ENCODE data around the gene NBEAL2. TPM values are rescaled to one million over a fixed set of nuclear protein-coding genes. Genes with fewer than 3 reads are reported as not detected.

The NBEAL2 gene
- total RNA-seq (2014; rRNA removed; shearing (Covaris generic)), result 0.53 and 2.0 TPM in 2 replicates

- DNase-seq (ENCODE audit: low read depth in 1 of 2, low spot score in 2 of 2), result peak; percentile 76 to 92
- H3K9me3 ChIP-seq (replicated peaks), result no peaks in the 10 kb centered on the region
- H3K4me1 ChIP-seq (replicated peaks), result peaks cover 23% of the 10 kb centered on the region
- H3K4me3 ChIP-seq, result peak within 1 kb of the TSS; percentile 48
- H3K36me3 ChIP-seq, result peaks cover 10% of the 10 kb centered on the region
- no peak within 1 kb of the TSS for H3K27ac ChIP-seq
- H3K27me3 ChIP-seq (replicated peaks), result no peaks in the 10 kb centered on the region
These were observed at the start of gene NBEAL2 for GRCh38 chr3:46978985-46979944. NBEAL2 (plus strand) TSS chr3:46979666; CDS start chr3:46979862, 196 bp downstream.

- H3K27ac ChIP-seq, result no peak overlapping the region
- H3K9me3 ChIP-seq (replicated peaks), result no peaks in the 10 kb centered on the region
- H3K4me1 ChIP-seq (replicated peaks), result peaks cover 41% of the 10 kb centered on the region
- no peak overlapping the region for H3K4me3 ChIP-seq
- no peaks in the 10 kb centered on the region for H3K27me3 ChIP-seq (replicated peaks)
- DNase-seq (ENCODE audit: low read depth in 1 of 2, low spot score in 2 of 2), result no peak
- peaks cover 44% of the 10 kb centered on the region for H3K36me3 ChIP-seq
These were observed 49.1 kb upstream of the NBEAL2 start for GRCh38 chr3:46930166-46930944.

- DNase-seq (ENCODE audit: low read depth in 1 of 2, low spot score in 2 of 2), result no peak
- H3K4me3 ChIP-seq, result no peak overlapping the region
- H3K27me3 ChIP-seq (replicated peaks), result no peaks in the 10 kb centered on the region
- H3K4me1 ChIP-seq (replicated peaks), result peaks cover 47% of the 10 kb centered on the region
- H3K9me3 ChIP-seq (replicated peaks), result no peaks in the 10 kb centered on the region
- no peak overlapping the region for H3K27ac ChIP-seq
- H3K36me3 ChIP-seq, result peaks cover 43% of the 10 kb centered on the region
These were observed 48.5 kb upstream of the NBEAL2 start for GRCh38 chr3:46930945-46931403.

GRCh38 chr3:46931631-46932331, 47.7 kb upstream of the NBEAL2 start:
- Histone ChIP-seq H3K36me3 (peaks cover 44% of the 10 kb centered on the region), H3K4me3 (no peak overlapping the region), H3K27me3 (replicated peaks) (no peaks in the 10 kb centered on the region), H3K27ac (no peak overlapping the region), H3K4me1 (replicated peaks) (peaks cover 55% of the 10 kb centered on the region), H3K9me3 (replicated peaks) (no peaks in the 10 kb centered on the region)
- no peak for DNase-seq (ENCODE audit: low read depth in 1 of 2, low spot score in 2 of 2)

- Histone ChIP-seq H3K27me3 (replicated peaks) (no peaks in the 10 kb centered on the region), H3K36me3 (peaks cover 53% of the 10 kb centered on the region), H3K4me1 (replicated peaks) (peaks cover 60% of the 10 kb centered on the region), H3K9me3 (replicated peaks) (no peaks in the 10 kb centered on the region), H3K4me3 (no peak overlapping the region), H3K27ac (no peak overlapping the region)
- no peak for DNase-seq (ENCODE audit: low read depth in 1 of 2, low spot score in 2 of 2)
These were observed 46.8 kb upstream of the NBEAL2 start for GRCh38 chr3:46932455-46933225.

GRCh38 chr3:46933261-46933660, 46.2 kb upstream of the NBEAL2 start:
- no peaks in the 10 kb centered on the region for H3K9me3 ChIP-seq (replicated peaks)
- H3K27ac ChIP-seq, result no peak overlapping the region
- no peak overlapping the region for H3K4me3 ChIP-seq
- H3K27me3 ChIP-seq (replicated peaks), result no peaks in the 10 kb centered on the region
- peaks cover 49% of the 10 kb centered on the region for H3K36me3 ChIP-seq
- DNase-seq (ENCODE audit: low read depth in 1 of 2, low spot score in 2 of 2), result no peak
- H3K4me1 ChIP-seq (replicated peaks), result peaks cover 60% of the 10 kb centered on the region

- Histone ChIP-seq H3K36me3 (peaks cover 46% of the 10 kb centered on the region), H3K27me3 (replicated peaks) (no peaks in the 10 kb centered on the region), H3K4me3 (no peak overlapping the region), H3K27ac (no peak overlapping the region), H3K4me1 (replicated peaks) (peaks cover 60% of the 10 kb centered on the region), H3K9me3 (replicated peaks) (no peaks in the 10 kb centered on the region)
- DNase-seq (ENCODE audit: low read depth in 1 of 2, low spot score in 2 of 2), result no peak
These were observed 45.4 kb upstream of the NBEAL2 start for GRCh38 chr3:46934072-46934471.

GRCh38 chr3:46934498-46935167, 44.8 kb upstream of the NBEAL2 start:
- peaks cover 52% of the 10 kb centered on the region for H3K36me3 ChIP-seq
- no peak overlapping the region for H3K4me3 ChIP-seq
- H3K27ac ChIP-seq, result no peak overlapping the region
- H3K4me1 ChIP-seq (replicated peaks), result peaks cover 60% of the 10 kb centered on the region
- H3K27me3 ChIP-seq (replicated peaks), result no peaks in the 10 kb centered on the region
- DNase-seq (ENCODE audit: low read depth in 1 of 2, low spot score in 2 of 2), result peak in 1 of 2 experiments; percentile 36
- H3K9me3 ChIP-seq (replicated peaks), result no peaks in the 10 kb centered on the region

- Histone ChIP-seq H3K27ac (peak overlapping the region; percentile 9; the same call in 1 of the 2 replicates), H3K9me3 (replicated peaks) (no peaks in the 10 kb centered on the region), H3K4me1 (replicated peaks) (peaks cover 58% of the 10 kb centered on the region), H3K36me3 (peaks cover 58% of the 10 kb centered on the region), H3K27me3 (replicated peaks) (no peaks in the 10 kb centered on the region), H3K4me3 (no peak overlapping the region)
- peak; percentile 88 to 94 for DNase-seq (ENCODE audit: low read depth in 1 of 2, low spot score in 2 of 2)
These were observed 44.2 kb upstream of the NBEAL2 start for GRCh38 chr3:46935168-46935858.

GRCh38 chr3:46935989-46936558, 43.4 kb upstream of the NBEAL2 start:
- Histone ChIP-seq H3K27me3 (replicated peaks) (no peaks in the 10 kb centered on the region), H3K9me3 (replicated peaks) (no peaks in the 10 kb centered on the region), H3K27ac (peak overlapping the region; percentile 9; the same call in 1 of the 2 replicates), H3K4me1 (replicated peaks) (peaks cover 50% of the 10 kb centered on the region), H3K4me3 (no peak overlapping the region), H3K36me3 (peaks cover 61% of the 10 kb centered on the region)
- no peak for DNase-seq (ENCODE audit: low read depth in 1 of 2, low spot score in 2 of 2)

- peaks cover 60% of the 10 kb centered on the region for H3K36me3 ChIP-seq
- H3K27me3 ChIP-seq (replicated peaks), result no peaks in the 10 kb centered on the region
- DNase-seq (ENCODE audit: low read depth in 1 of 2, low spot score in 2 of 2), result no peak
- no peak overlapping the region for H3K4me3 ChIP-seq
- H3K27ac ChIP-seq, result no peak overlapping the region
- peaks cover 43% of the 10 kb centered on the region for H3K4me1 ChIP-seq (replicated peaks)
- H3K9me3 ChIP-seq (replicated peaks), result no peaks in the 10 kb centered on the region
These were observed 42.7 kb upstream of the NBEAL2 start for GRCh38 chr3:46936733-46937250.

Data from SJSA1 (cell line).